Camera-type eye (tissue), 1 donor: ENCODE measurements around the gene MARCHF6. TPM values are rescaled to one million over a fixed set of nuclear protein-coding genes. Genes with fewer than 3 reads are reported as not detected.

Source experiments
- total RNA-seq: library from RNA; depleted of rRNA; stranded (reverse); fragments of >200 nt; gene quantifications from one replicate; pipeline ENCODE4 v1.2.3, GENCODE V29; 2014

MARCHF6 gene
- 262 TPM for total RNA-seq

DNA sequence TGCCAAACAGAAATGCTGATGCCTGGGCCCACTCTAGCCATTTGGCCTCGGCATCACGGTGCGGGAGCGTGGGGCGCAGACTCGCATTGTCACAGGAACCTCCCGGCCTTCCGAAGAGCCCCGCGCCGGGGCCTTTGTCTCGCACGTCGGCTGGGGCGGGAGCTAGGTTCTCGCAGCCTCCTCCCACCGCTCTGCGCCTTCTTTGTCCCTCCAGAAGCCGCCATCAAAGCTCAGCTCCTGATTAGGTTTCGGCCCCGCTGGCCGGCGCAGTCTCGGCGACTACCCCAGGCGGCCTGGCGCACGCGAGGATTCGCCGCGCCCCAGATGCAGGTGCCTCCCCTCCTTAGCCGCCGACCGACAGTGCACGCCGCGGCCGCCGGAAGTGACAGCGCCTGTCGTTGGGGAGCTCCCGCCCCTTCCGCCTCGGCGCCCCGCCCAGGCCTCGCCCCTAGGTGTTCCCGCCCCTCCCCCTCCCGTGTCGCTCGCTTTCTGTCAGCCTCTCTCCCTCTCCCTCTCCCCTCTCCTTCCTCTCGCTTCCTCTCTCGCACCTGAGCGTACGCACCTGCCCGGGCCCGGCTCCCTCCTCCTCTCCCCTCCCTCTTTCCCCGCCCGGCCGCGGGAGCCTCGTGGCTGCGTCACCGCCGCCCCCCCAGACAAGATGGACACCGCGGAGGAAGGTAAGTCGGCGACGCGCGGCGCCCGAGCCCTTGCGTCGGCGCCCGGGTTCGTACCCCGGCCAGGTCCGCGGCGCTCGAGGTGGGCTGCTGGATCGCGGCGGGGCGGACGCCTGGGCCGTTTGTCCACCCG lies at the start of gene MARCHF6:
Gene MARCHF6 (plus strand): TSS at position 455 of the 807 bp plus-strand sequence. CDS start 204 bp downstream, at position 659.

GRCh38 chr5:10307206-10308148 lies 46.0 kb upstream of the MARCHF6 start, which contains the start of gene CMBL:
CMBL (minus strand) TSS chr5:10307902; CDS start chr5:10290762, 17,140 bp downstream.

Other genes with a start within 250 kb of the MARCHF6 start
- 60.4 TPM for gene ATPSCKMT, start 103.8 kb upstream of the MARCHF6 start, total RNA-seq
- gene CCT5, start 103.4 kb upstream of the MARCHF6 start, total RNA-seq, result 169 TPM
- gene CMBL, start 45.8 kb upstream of the MARCHF6 start, total RNA-seq, result 13.4 TPM
- gene ROPN1L, start 88.2 kb downstream of the MARCHF6 start, total RNA-seq, result 3.6 TPM
- 138 TPM for gene ANKRD33B, start 210.4 kb downstream of the MARCHF6 start, total RNA-seq